Kidney epithelial cell (primary cell): ENCODE data around the gene HS6ST3. TPM values are rescaled to one million over a fixed set of nuclear protein-coding genes. Genes with fewer than 3 reads are reported as not detected.
"Not testable (repeated sequence)": the region's sequence is repeated elsewhere in the genome, so short reads cannot be mapped to it uniquely, and the experiment has no call there.

Experiments used
- DNase-seq: peaks from one replicate; pipeline ENCODE4 v3.0.0-alpha.2; 2010; ENCODE audit warnings: low read depth
- H3K27me3 ChIP-seq: 2 replicates; pipeline ENCODE4 v1.6.0; 2011; ENCODE audit warnings: low read length; ENCODE audit not compliant: control insufficient read depth, insufficient read depth
- H3K36me3 ChIP-seq: 2 replicates; pipeline ENCODE4 v1.5.1; 2011; ENCODE audit warnings: low read length; ENCODE audit not compliant: control insufficient read depth, insufficient read depth
- H3K4me3 ChIP-seq: 2 replicates; pipeline ENCODE4 v1.5.1; 2011; ENCODE audit warnings: low read depth, mild to moderate bottlenecking, control low read depth, low read length
- CTCF ChIP-seq: IDR thresholded peaks from 2 replicates; pipeline ENCODE4 v1.5.1; 2011; ENCODE audit warnings: mild to moderate bottlenecking, moderate library complexity, low read length, control low read depth, inconsistent platforms; ENCODE audit not compliant: insufficient read depth, poor library complexity, severe bottlenecking
- total RNA-seq: library from RNA; depleted of rRNA; stranded (reverse); fragments of >200 nt; gene quantifications from 2 replicates; pipeline ENCODE4 v1.2.3, GENCODE V29; 2015

The HS6ST3 gene
- total RNA-seq, 1 donor from 2014 or later, result 0.38 TPM

DNA sequence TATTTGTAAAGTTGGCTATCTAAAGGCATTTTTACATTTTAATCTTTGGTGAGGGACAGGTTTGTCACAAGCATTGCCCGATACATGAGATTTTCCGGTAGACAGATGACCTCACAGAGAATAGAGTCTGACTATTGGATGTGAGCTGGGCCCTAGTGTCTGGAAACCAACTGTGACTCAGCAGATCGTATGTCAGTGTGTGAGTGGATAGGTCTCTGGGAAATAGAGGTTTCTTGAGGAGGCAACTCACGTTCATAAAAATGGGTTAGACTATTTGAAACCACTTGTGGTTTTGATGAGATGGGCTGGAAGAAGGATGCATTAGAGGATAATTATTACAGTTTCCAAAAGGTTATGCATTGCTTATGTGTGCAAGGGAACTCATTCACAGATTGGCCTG, 19.2 kb downstream of the HS6ST3 start:
- no peak overlapping the region for H3K4me3 ChIP-seq
- no peaks in the 10 kb centered on the region for H3K27me3 ChIP-seq
- no peak for DNase-seq
- no peaks in the 10 kb centered on the region for H3K36me3 ChIP-seq
- TF ChIP-seq CTCF, result no peak

- H3K4me3 ChIP-seq, result no peak overlapping the region
- DNase-seq, result no peak
- H3K36me3 ChIP-seq, result no peaks in the 10 kb centered on the region
- no peak for TF ChIP-seq CTCF
- H3K27me3 ChIP-seq, result no peaks in the 10 kb centered on the region
Measured at GRCh38 chr13:96112936-96113335, 23.0 kb downstream of the HS6ST3 start.

DNA sequence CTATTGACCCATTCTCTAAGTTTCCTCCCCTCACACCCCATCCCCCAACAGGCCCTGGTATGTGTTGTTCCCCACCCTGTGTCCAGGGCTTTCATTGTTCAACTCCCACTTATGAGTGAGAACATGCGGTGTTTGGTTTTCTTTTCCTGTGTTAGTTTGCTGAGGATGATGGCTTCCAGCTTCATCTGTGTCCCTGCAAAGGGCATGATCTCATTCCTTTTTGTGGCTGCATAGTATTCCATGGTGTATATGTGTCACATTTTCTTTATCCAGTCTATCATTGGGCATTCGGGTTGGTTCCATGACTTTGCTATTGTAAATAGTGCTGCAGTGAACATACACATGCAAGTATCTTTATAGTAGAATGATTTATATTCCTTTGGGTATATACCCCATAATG, 25.5 kb downstream of the HS6ST3 start:
- H3K27me3 ChIP-seq, H3K4me3 ChIP-seq, H3K36me3 ChIP-seq, DNase-seq: not testable (repeated sequence)

DNA sequence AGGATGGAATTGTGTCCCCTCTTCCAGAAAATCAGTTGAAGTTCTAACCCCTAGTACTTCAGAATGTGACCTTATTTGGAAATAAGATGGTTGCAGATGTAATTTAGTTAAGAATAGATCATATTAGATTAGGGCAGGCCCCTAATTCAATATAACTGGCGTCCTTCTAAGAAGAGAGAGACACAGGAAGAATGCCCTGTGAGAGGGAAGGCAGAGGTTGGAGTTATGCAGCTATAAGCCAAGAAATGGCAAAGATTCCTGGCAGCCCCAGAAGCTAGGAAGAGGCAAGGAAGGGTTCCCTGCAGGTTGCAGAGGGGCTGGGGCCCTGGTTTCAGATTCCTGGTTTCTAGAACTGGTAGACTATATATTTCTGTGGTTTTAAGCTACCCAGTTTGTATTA, 30.0 kb downstream of the HS6ST3 start:
- DNase-seq, result no peak
- H3K36me3 ChIP-seq, result no peaks in the 10 kb centered on the region
- TF ChIP-seq CTCF, result no peak
- H3K4me3 ChIP-seq, result no peak overlapping the region
- no peaks in the 10 kb centered on the region for H3K27me3 ChIP-seq

GRCh38 chr13:96130818-96131340, 41.0 kb downstream of the HS6ST3 start:
- no peak overlapping the region for H3K4me3 ChIP-seq
- DNase-seq, result no peak
- no peaks in the 10 kb centered on the region for H3K27me3 ChIP-seq
- TF ChIP-seq CTCF, result no peak
- no peaks in the 10 kb centered on the region for H3K36me3 ChIP-seq

- H3K4me3 ChIP-seq, result no peak overlapping the region
- TF ChIP-seq CTCF, result peak; percentile 20
- H3K36me3 ChIP-seq, result no peaks in the 10 kb centered on the region
- no peaks in the 10 kb centered on the region for H3K27me3 ChIP-seq
- DNase-seq, result no peak
Measured at GRCh38 chr13:96141032-96141431, 51.1 kb downstream of the HS6ST3 start.

GRCh38 chr13:96159725-96160124, 69.8 kb downstream of the HS6ST3 start:
- DNase-seq, result no peak

More at GRCh38 chr13:96159725-96160124, 69.8 kb downstream of the HS6ST3 start:
- Histone ChIP-seq H3K27me3 (no peaks in the 10 kb centered on the region), H3K36me3 (no peaks in the 10 kb centered on the region), H3K4me3 (no peak overlapping the region)
- no peak for TF ChIP-seq CTCF
